ENCODE measurements around the gene ZNF385B.

- no peak for TF ChIP-seq CTCF (IDR thresholded peaks at IDR 0.05; ENCODE audit: borderline replicate concordance, extremely low read depth, low read length, poor library complexity, severe bottlenecking)
- TF ChIP-seq EZH2 (IDR thresholded peaks at IDR 0.05; ENCODE audit: borderline replicate concordance, low read depth, low read length, severe bottlenecking) = no peak
Measured at GRCh38 chr2:179533875-179534274, 327.5 kb downstream of the ZNF385B start.

Data from DND-41 (cell line).